OCI-LY3 (cell line): ENCODE data around the gene BCDIN3D.

Experiments
- CTCF ChIP-seq: fragments of 200-600, 300-600 bp; sonication (generic); IDR thresholded peaks from 2 replicates; pipeline ENCODE4 v1.5.1; 2014; ENCODE audit warnings: antibody characterized with exemption, low read length, low read depth
- EZH2phosphoT487 ChIP-seq: fragments of 200-600 bp; shearing (Covaris generic); IDR thresholded peaks from 2 replicates; pipeline ENCODE4 v1.6.1; 2018; ENCODE audit warnings: antibody characterized with exemption, mixed run types, low read depth

DNA sequence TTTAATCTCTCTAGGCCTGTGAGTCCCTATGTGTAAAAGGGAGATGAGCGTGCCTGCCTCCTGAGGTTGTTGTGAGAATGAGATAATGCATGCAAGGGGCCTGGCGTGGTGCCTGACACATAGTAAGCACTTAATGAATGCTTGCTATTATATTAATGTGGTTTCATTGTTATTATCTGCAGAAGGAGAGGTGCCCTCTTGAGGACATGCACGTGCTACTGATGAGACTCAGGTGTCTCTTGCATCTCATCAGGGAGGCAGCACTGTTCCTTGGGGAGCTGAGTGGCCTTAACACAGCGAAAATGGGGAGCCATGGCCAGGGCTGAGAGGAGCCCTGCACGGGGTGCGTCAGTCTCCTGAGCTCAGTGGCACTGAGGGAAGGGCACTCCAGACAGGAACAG, 29.9 kb upstream of the BCDIN3D start:
- TF ChIP-seq CTCF (no peak), EZH2phosphoT487 (no peak)
